Mucosa of rectum (tissue), 2 donors: ENCODE measurements around the gene RGS6.

Source experiments
- H3K27ac ChIP-seq, 2 donors: one replicate each; pipeline ENCODE4 v1.7.0; 2013; ENCODE audit warnings: inconsistent platforms in 2 of 2, low read depth in 2 of 2, low read length in 2 of 2
- H3K27me3 ChIP-seq, 2 donors: one replicate each; pipeline ENCODE4 v1.7.0; 2013; ENCODE audit warnings: low read length in 2 of 2; ENCODE audit not compliant: control insufficient read depth in 2 of 2, insufficient read depth in 2 of 2
- H3K36me3 ChIP-seq, 2 donors: one replicate each; pipeline ENCODE4 v1.7.0; 2013; ENCODE audit warnings: low read length in 2 of 2; ENCODE audit not compliant: control insufficient read depth in 2 of 2, insufficient read depth in 2 of 2
- H3K4me1 ChIP-seq, 2 donors: one replicate each; pipeline ENCODE4 v1.7.0; 2013; ENCODE audit warnings: low read length in 2 of 2, mild to moderate bottlenecking in 1 of 2; ENCODE audit not compliant: control insufficient read depth in 2 of 2, insufficient read depth in 2 of 2
- H3K4me3 ChIP-seq, 2 donors: one replicate each; pipeline ENCODE4 v1.7.0; 2013; ENCODE audit warnings: low read length in 2 of 2
- H3K9ac ChIP-seq, 2 donors: one replicate each; pipeline ENCODE4 v1.7.0; 2013; ENCODE audit warnings: low read length in 2 of 2, low read depth in 1 of 2, mild to moderate bottlenecking in 1 of 2
- H3K9me3 ChIP-seq, 2 donors: one replicate each; pipeline ENCODE4 v1.7.0; 2013; ENCODE audit warnings: low read length in 2 of 2; ENCODE audit not compliant: control insufficient read depth in 2 of 2
- donor health status: healthy.
- donor health status: Normal muscosa, but diverticular disease.

The RGS6 gene

DNA sequence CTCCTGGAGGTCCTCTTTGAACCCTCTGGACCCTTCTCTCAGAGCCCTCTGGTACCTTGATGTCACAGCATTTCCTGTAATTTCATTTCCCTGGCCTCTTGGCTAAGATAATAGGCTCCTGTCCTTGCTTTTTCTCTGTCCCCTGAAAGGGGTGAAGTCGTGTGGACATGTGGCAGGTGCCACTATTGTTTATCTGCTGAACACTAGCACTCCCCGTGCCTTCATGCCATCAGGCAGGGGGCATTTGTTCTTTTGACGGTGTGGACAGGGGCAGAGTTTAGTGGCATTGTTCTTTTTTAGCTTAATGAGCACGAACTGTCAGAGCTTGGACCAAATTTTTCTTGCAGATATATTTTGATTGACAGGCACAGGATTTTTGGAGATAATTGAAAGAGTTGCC lies 166.0 kb downstream of the RGS6 start:
- no peak overlapping the region for H3K4me3 ChIP-seq
- no peaks in the 10 kb centered on the region for H3K36me3 ChIP-seq
- H3K27ac ChIP-seq: no peak overlapping the region
- no peaks in the 10 kb centered on the region for H3K4me1 ChIP-seq
- no peaks in the 10 kb centered on the region for H3K9me3 ChIP-seq
- H3K9ac ChIP-seq: no peak overlapping the region
- no peaks in the 10 kb centered on the region for H3K27me3 ChIP-seq

DNA sequence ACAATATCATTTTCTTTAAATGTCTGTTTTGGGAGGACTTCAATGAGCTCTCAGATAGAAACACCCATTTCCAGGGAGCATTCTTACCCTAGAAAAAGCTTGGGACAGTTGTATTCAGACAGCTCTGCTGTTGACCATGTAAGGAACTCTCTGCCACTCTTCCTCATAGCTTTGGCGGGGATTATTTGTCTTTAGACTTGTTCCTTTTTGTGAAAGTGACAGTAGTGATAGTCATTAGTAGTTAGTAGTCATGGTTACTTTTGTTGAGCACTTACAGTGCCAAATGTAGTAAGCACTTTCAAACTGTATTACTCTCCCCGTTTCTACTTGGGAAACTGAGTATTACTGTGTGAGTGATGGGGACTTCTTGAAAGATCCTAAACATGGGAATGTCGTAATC lies 167.3 kb downstream of the RGS6 start:
- H3K27me3 ChIP-seq: no peaks in the 10 kb centered on the region
- H3K9me3 ChIP-seq: no peaks in the 10 kb centered on the region
- H3K4me3 ChIP-seq: no peak overlapping the region
- H3K27ac ChIP-seq: no peak overlapping the region
- H3K36me3 ChIP-seq: no peaks in the 10 kb centered on the region
- H3K4me1 ChIP-seq: no peaks in the 10 kb centered on the region
- no peak overlapping the region for H3K9ac ChIP-seq

DNA sequence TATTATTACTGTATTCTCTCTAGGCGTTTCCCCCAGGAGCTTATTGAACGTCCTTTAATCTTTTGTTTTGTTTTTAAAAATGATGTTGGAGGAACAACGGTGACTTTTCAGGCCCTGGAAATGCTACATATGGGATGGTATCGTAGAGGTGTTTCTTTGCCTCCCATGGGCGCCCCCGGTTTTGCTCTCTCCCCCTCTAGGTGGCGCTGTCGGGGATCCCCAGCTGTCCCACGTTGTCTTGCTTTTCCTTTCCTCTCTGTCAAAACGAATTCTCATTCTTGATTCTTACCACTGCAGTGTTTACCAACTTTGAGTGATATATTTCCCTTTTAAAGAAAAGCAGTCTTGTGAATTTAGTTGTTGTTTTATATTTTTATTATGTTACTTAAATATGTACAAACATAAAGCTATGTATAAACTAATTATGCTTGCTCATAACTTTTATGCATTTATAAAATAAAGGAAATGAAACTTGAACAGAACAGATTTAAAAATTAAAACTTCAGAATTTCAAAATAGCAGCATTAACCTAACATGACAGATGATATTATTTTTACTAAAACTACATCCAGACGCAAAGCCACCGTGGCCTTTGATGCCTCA lies 171.9 kb downstream of the RGS6 start:
- no peak overlapping the region for H3K4me3 ChIP-seq
- no peaks in the 10 kb centered on the region for H3K9me3 ChIP-seq
- no peaks in the 10 kb centered on the region for H3K27me3 ChIP-seq
- H3K9ac ChIP-seq: no peak overlapping the region
- H3K27ac ChIP-seq: no peak overlapping the region
- H3K36me3 ChIP-seq: no peaks in the 10 kb centered on the region
- no peaks in the 10 kb centered on the region for H3K4me1 ChIP-seq

DNA sequence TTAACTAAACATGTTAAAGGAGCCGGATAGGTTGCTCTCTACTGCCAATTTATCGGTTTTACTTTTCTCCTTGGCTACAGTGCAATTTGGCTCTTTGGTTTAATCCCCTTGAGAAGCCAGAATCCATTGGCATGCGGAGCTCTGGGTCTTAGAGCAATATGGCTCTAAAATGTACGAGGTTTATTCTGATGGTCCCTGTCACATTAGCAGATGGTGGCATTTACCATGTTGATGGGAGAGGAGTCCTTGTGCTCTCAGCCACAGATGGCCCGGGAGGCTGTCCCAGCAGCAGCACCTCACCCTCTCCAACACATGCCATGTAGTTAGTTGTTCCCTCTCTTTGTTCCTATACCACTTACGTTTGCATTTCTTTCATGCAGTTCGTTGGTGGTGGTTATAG lies 179.7 kb downstream of the RGS6 start:
- Histone ChIP-seq H3K36me3 (no peaks in the 10 kb centered on the region), H3K27ac (no peak overlapping the region)

DNA sequence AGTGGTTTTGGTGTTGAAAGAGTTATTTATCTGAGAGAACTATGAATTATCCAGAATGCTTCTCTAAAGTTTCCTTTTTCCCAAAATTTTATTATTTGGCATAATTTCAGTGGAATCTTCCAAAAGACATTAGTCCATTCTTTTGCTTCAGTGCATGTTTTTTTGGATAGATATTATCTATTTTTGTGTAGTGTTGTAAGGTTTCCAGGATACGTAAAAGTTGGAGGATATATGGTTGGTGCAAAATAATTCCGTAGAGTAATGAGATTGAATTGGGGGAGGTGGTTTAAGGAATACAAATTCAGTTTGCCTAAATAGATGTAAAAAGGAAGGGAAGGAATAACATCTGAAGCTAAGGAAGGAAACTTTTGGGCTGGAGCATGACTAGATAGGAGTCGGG lies 186.6 kb downstream of the RGS6 start:
- Histone ChIP-seq H3K4me1 (no peaks in the 10 kb centered on the region), H3K27me3 (no peaks in the 10 kb centered on the region), H3K4me3 (no peak overlapping the region), H3K36me3 (no peaks in the 10 kb centered on the region), H3K9me3 (no peaks in the 10 kb centered on the region), H3K9ac (no peak overlapping the region), H3K27ac (no peak overlapping the region)

More for the DNA sequence above, 179.7 kb downstream of the RGS6 start:
- Histone ChIP-seq H3K9ac (no peak overlapping the region), H3K4me1 (no peaks in the 10 kb centered on the region), H3K27me3 (no peaks in the 10 kb centered on the region), H3K4me3 (no peak overlapping the region), H3K9me3 (peaks cover 0 to 3% of the 10 kb centered on the region in 2 donors)

DNA sequence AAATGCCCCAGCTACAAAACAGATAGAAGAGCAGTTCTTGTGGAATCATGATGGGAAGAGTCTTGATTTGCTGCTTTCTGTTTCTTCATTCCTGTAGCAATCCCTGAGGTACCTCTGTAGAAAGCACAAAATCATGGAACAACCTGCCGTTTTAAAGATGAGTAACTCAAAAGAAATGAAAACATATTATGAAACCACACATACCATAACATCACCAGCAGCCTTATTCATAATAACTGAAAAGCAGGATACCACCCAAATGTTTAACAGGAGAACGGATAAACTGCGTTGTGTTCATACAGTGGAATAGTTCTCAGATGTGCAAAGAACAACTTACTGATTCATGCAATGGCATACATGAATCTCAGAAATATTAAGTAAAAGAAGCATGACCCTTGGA lies 188.1 kb downstream of the RGS6 start:
- H3K9ac ChIP-seq: no peak overlapping the region
- H3K27me3 ChIP-seq: no peaks in the 10 kb centered on the region
- H3K36me3 ChIP-seq: no peaks in the 10 kb centered on the region
- no peak overlapping the region for H3K4me3 ChIP-seq
- no peaks in the 10 kb centered on the region for H3K9me3 ChIP-seq
- no peaks in the 10 kb centered on the region for H3K4me1 ChIP-seq
- H3K27ac ChIP-seq: no peak overlapping the region

DNA sequence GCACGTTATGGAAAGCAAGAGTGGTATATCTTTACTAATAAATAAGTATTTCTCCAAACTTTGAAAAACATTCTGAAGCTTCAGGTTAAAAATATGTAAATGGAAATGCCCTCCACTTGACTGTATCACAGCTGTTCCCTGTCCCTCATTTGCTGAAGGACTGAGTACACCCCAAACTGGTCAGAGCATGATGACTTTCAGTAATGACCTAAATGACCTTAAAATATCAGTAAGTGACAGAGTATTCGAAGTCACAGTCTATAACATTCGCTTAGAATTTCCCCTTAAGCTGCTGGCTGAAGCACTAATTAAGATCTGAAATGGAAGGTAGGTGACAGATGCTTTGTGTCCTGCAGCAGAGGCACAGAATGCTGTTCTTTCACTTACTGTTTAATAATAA lies 191.5 kb downstream of the RGS6 start:
- Histone ChIP-seq H3K4me3 (no peak overlapping the region), H3K4me1 (no peaks in the 10 kb centered on the region), H3K9ac (no peak overlapping the region), H3K9me3 (no peaks in the 10 kb centered on the region), H3K27ac (no peak overlapping the region), H3K36me3 (no peaks in the 10 kb centered on the region), H3K27me3 (no peaks in the 10 kb centered on the region)

DNA sequence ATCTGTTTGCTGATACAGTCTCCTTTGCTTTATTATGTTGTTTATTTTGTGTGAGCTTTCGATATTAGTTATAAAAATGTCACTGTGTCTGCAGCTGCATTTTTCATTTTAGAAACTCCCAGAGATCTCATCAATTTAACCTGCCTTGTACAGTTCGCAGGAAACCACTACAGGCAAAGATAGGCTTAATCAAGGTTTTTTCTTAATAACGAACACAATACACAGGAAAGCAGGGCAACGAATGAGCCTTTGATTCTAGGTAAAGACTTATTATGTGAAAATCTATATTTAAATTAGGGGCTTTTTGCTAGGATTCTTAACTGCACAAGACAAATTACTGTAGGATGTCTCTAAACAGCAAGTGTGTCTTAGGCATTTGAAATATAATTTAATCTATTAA lies 191.9 kb downstream of the RGS6 start:
- Histone ChIP-seq H3K4me1 (no peaks in the 10 kb centered on the region), H3K9ac (no peak overlapping the region), H3K36me3 (no peaks in the 10 kb centered on the region), H3K27me3 (no peaks in the 10 kb centered on the region), H3K9me3 (no peaks in the 10 kb centered on the region), H3K4me3 (no peak overlapping the region), H3K27ac (no peak overlapping the region)

DNA sequence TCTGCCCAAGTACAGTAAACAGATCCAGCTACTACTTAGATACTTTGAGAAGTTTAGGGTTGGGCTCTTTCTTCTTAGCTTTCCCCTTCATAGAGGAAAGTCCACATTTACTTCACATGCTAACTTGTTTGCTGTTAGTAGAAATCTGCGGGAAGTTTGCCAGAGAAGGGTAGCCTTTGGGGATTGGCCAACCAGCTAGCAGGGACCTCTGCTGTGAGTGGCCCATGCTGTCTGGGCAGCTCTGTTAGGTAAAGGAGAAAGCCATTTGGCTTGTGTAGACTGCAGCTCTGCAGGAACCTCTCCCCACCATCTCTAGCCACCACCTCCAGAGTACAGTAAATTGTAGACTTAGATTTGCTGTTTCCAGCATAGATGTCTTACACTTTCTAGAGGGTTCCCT lies 193.9 kb downstream of the RGS6 start:
- Histone ChIP-seq H3K36me3 (no peaks in the 10 kb centered on the region), H3K4me3 (no peak overlapping the region), H3K4me1 (no peaks in the 10 kb centered on the region), H3K27me3 (no peaks in the 10 kb centered on the region), H3K9ac (no peak overlapping the region), H3K27ac (no peak overlapping the region), H3K9me3 (no peaks in the 10 kb centered on the region)

DNA sequence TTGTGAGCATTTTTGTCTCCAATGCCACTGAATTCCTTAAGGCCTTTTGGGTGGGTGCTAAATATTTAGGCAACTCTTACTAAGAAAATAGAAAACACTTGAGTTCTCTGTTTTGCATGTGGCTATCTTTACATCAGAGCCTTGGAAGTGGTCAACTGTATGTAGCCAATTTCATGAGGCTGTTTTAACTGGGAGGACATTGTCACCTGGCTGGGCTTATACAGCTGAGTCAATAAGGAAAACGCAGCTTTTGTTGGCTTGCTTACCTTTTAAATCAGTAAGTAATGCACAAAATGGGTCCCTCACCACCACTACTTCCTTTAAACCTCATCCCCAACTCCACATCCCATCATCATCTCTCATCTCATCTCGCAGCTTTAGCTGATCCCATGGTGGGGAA lies 194.3 kb downstream of the RGS6 start:
- Histone ChIP-seq H3K36me3 (no peaks in the 10 kb centered on the region), H3K27ac (no peak overlapping the region), H3K9ac (no peak overlapping the region), H3K4me3 (no peak overlapping the region), H3K27me3 (no peaks in the 10 kb centered on the region), H3K9me3 (no peaks in the 10 kb centered on the region), H3K4me1 (no peaks in the 10 kb centered on the region)

DNA sequence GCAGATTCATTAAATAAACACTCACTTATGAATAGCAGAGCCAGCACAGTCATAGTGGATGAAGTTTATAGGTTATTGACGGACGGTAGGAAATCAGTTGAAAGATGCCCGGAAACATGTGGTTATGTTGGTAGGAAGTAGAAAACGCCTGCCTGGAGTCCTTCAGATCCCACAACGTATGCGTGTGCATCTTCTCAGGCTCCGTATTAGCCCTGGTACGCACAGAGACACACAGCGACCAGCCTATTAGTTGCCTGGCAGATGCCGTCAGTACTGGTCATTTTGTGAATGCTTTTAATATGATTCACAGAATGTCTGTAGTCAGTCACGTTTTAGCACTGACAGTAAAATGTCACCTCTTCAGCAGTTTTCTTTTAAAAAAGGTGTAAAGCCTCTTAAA lies 196.4 kb downstream of the RGS6 start:
- Histone ChIP-seq H3K4me3 (no peak overlapping the region), H3K27ac (no peak overlapping the region), H3K36me3 (no peaks in the 10 kb centered on the region), H3K9ac (no peak overlapping the region), H3K4me1 (no peaks in the 10 kb centered on the region), H3K27me3 (no peaks in the 10 kb centered on the region), H3K9me3 (no peaks in the 10 kb centered on the region)
